ENCODE results near the gene C1R. TPM values are rescaled to one million over a fixed set of nuclear protein-coding genes. Genes with fewer than 3 reads are reported as not detected.
A peak's percentile ranks its signal among the peaks of the same experiment; 100 is the strongest.

The C1R gene
- total and polyA plus RNA-seq, 8 donors, result 20.2 to 212 (median 60.5) TPM

- Histone ChIP-seq H3K36me3 (peaks cover 0 to 13% (median 4%) of the 10 kb centered on the region in 3 donors), H3K27me3 (no peaks in the 10 kb centered on the region), H3K27ac (no peak overlapping the region), H3K4me3 (no peak overlapping the region), H3K4me1 (peaks cover 0 to 4% (median 3%) of the 10 kb centered on the region in 3 donors), H3K9me3 (no peaks in the 10 kb centered on the region)
- TF ChIP-seq CTCF (IDR thresholded peaks at IDR 0.05), result no peak
- 79 to 81% methylated on average over 10 of the region's 10 CpGs for WGBS, 2 donors
- ATAC-seq (peak in 2 of 4 donors; percentile 20 to 29), FAIRE-seq (no peak), DNase-seq (no peak)
- intact Hi-C loops (cut with DNase I), result loop anchor here in 1 of 3 donors (10.0 kb wide), 1 partner anchor 157 kb away; the partner anchor contains the start of genes C12orf57 and RNU7-1
Observed at GRCh38 chr12:7101694-7102131, 9.5 kb upstream of the C1R start.

- WGBS, 2 donors, result 84% methylated on average over 4 of the region's 4 CpGs
- Histone ChIP-seq H3K4me3 (no peak overlapping the region), H3K27me3 (no peaks in the 10 kb centered on the region), H3K36me3 (peaks cover 0 to 13% (median 4%) of the 10 kb centered on the region in 3 donors), H3K27ac (no peak overlapping the region), H3K4me1 (no peaks in the 10 kb centered on the region), H3K9me3 (no peaks in the 10 kb centered on the region)
- TF ChIP-seq CTCF (IDR thresholded peaks at IDR 0.05), result no peak
- FAIRE-seq (no peak), DNase-seq (peak in 1 of 6 donors; percentile 16), ATAC-seq (peak in 1 of 4 donors; percentile 11)
- intact Hi-C loops (cut with DNase I), result loop anchor here in 1 of 3 donors (10.0 kb wide), 1 partner anchor 156 kb away; the partner anchor contains the start of genes C12orf57 and RNU7-1
Observed at GRCh38 chr12:7101047-7101693, 8.9 kb upstream of the C1R start.

GRCh38 chr12:7100239-7100638 is 8.0 kb upstream of the C1R start:
- peak in 1 of 6 donors; percentile 11 for DNase-seq
- Histone ChIP-seq H3K4me1 (no peaks in the 10 kb centered on the region), H3K9me3 (no peaks in the 10 kb centered on the region), H3K36me3 (peaks cover 0 to 13% (median 4%) of the 10 kb centered on the region in 3 donors), H3K27ac (no peak overlapping the region), H3K27me3 (no peaks in the 10 kb centered on the region), H3K4me3 (no peak overlapping the region)
- WGBS, 2 donors, result 73 to 81% methylated on average over 4 of the region's 4 CpGs
- no peak for FAIRE-seq
- no peak for ATAC-seq
- no peak for TF ChIP-seq CTCF (IDR thresholded peaks at IDR 0.05)
- intact Hi-C loops (cut with DNase I), result loop anchor here in 1 of 3 donors (10.0 kb wide), 1 partner anchor 155 kb away; the partner anchor contains the start of genes C12orf57 and RNU7-1

- ATAC-seq, result no peak
- Histone ChIP-seq H3K4me1 (no peaks in the 10 kb centered on the region), H3K27me3 (no peaks in the 10 kb centered on the region), H3K36me3 (peaks cover 0 to 13% (median 4%) of the 10 kb centered on the region in 3 donors), H3K27ac (no peak overlapping the region), H3K9me3 (no peaks in the 10 kb centered on the region), H3K4me3 (no peak overlapping the region)
- whole genome bisulfite sequencing, 2 donors, result 82 to 87% methylated on average over 9 of the region's 9 CpGs
- peak in 1 of 6 donors; percentile 26 for DNase-seq
- intact Hi-C loops (cut with DNase I), result loop anchor here in 1 of 3 donors (5.0 to 10.0 kb wide), 2 partner anchors 37 to 175 kb away; partner anchors contain the start of genes ATN1 and C1S
- no peak for FAIRE-seq
- no peak for TF ChIP-seq CTCF (IDR thresholded peaks at IDR 0.05)
Observed at GRCh38 chr12:7099290-7099996, 7.2 kb upstream of the C1R start.

All from pancreas (tissue), 10 donors.